OCI-LY3 (cell line): ENCODE results near the gene R3HDM1.

ENCODE experiments used
- H2AFZ ChIP-seq: fragments of 200-600, 300-600 bp; shearing (Covaris generic); 2 replicates; pipeline ENCODE4 v1.6.0; 2014; ENCODE audit warnings: antibody characterized with exemption, low read depth, low read length
- H3K27ac ChIP-seq: fragments of 200-600, 300-600 bp; sonication (generic); 2 replicates; pipeline ENCODE4 v1.5.1; 2014; ENCODE audit warnings: mild to moderate bottlenecking, low read length, moderate library complexity, mixed read lengths
- H3K27me3 ChIP-seq: fragments of 200-600, 300-600 bp; sonication (generic); 2 replicates; pipeline ENCODE4 v1.6.1; 2014; ENCODE audit warnings: low read depth, low read length, mixed read lengths
- H3K36me3 ChIP-seq: fragments of 200-600, 300-600 bp; sonication (generic); replicated peaks from 2 replicates; pipeline ENCODE3; 2014; ENCODE audit warnings: low read depth, low read length, mixed read lengths
- H3K4me1 ChIP-seq: fragments of 300-600, 200-600 bp; sonication (generic); 2 replicates; pipeline ENCODE4 v1.6.1; 2014; ENCODE audit warnings: low read length, mixed read lengths
- H3K4me2 ChIP-seq: fragments of 200-600, 300-600 bp; sonication (generic); 2 replicates; pipeline ENCODE4 v1.6.1; 2014; ENCODE audit warnings: low read length, mixed read lengths
- H3K4me3 ChIP-seq: fragments of 300-600, 200-600 bp; sonication (generic); 2 replicates; pipeline ENCODE4 v1.5.1; 2014; ENCODE audit warnings: antibody characterized with exemption, mild to moderate bottlenecking, low read length, moderate library complexity
- H3K79me2 ChIP-seq: fragments of 300-600, 200-600 bp; shearing (Covaris generic); 2 replicates; pipeline ENCODE4 v1.6.1; 2014; ENCODE audit warnings: mild to moderate bottlenecking, low read length, mixed read lengths
- H3K9ac ChIP-seq: fragments of 300-600, 200-600 bp; shearing (Covaris generic); 2 replicates; pipeline ENCODE4 v1.6.0; 2014; ENCODE audit warnings: mild to moderate bottlenecking, low read length, moderate library complexity
- H3K9me3 ChIP-seq: fragments of 200-600, 300-600 bp; shearing (Covaris generic); 2 replicates; pipeline ENCODE4 v1.6.1; 2014; ENCODE audit warnings: low read length, mixed read lengths; ENCODE audit not compliant: insufficient read depth
- H4K20me1 ChIP-seq: fragments of 200-600, 300-600 bp; sonication (generic); 2 replicates; pipeline ENCODE4 v1.6.1; 2016; ENCODE audit warnings: low read length, mixed read lengths; ENCODE audit not compliant: insufficient read depth
- EZH2phosphoT487 ChIP-seq: fragments of 200-600 bp; shearing (Covaris generic); IDR thresholded peaks from 2 replicates; pipeline ENCODE4 v1.6.1; 2018; ENCODE audit warnings: antibody characterized with exemption, mixed run types, low read depth
- TF ChIP-seq, protein P1 (sequence below): fragments of 200-600, 300-600 bp; sonication (generic); IDR thresholded peaks from 2 replicates; pipeline ENCODE4 v1.5.1; 2014; ENCODE audit warnings: antibody characterized with exemption, low read length, low read depth

Gene R3HDM1

DNA sequence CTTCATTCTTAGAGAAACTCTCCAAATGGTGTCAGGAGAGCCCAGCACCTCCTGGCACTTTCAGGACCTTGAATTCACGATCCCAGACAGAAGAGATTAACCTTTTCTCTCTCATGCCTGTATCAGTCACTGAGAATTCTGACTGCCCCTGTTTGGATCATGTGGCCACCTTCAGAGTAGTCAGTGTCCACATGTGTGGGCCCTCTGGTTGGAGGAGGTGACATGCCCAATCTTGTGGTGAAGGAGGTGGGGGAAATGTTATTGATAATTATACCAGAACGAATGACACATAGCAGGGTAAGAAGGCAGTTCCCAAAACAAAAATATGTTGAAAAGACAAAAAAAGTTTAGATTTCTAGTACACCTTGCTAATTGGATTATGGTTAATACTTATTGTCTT lies 242.0 kb downstream of the R3HDM1 start:
- no peaks in the 10 kb centered on the region for H3K9me3 ChIP-seq
- no peak overlapping the region for H2AFZ ChIP-seq
- H3K9ac ChIP-seq, result no peak overlapping the region
- H4K20me1 ChIP-seq, result no peaks in the 10 kb centered on the region
- H3K4me2 ChIP-seq, result no peak overlapping the region
- TF ChIP-seq, protein P1, sequence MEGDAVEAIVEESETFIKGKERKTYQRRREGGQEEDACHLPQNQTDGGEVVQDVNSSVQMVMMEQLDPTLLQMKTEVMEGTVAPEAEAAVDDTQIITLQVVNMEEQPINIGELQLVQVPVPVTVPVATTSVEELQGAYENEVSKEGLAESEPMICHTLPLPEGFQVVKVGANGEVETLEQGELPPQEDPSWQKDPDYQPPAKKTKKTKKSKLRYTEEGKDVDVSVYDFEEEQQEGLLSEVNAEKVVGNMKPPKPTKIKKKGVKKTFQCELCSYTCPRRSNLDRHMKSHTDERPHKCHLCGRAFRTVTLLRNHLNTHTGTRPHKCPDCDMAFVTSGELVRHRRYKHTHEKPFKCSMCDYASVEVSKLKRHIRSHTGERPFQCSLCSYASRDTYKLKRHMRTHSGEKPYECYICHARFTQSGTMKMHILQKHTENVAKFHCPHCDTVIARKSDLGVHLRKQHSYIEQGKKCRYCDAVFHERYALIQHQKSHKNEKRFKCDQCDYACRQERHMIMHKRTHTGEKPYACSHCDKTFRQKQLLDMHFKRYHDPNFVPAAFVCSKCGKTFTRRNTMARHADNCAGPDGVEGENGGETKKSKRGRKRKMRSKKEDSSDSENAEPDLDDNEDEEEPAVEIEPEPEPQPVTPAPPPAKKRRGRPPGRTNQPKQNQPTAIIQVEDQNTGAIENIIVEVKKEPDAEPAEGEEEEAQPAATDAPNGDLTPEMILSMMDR, result no peak
- TF ChIP-seq EZH2phosphoT487, result no peak
- H3K27ac ChIP-seq, result no peak overlapping the region
- H3K79me2 ChIP-seq, result peaks cover 4% of the 10 kb centered on the region; the same call in 1 of the 2 replicates
- H3K36me3 ChIP-seq, result peaks cover 59% of the 10 kb centered on the region
- H3K4me1 ChIP-seq, result no peaks in the 10 kb centered on the region
- no peaks in the 10 kb centered on the region for H3K27me3 ChIP-seq
- H3K4me3 ChIP-seq, result no peak overlapping the region

GRCh38 chr2:135773917-135774316 lies 242.6 kb downstream of the R3HDM1 start:
- H3K27me3 ChIP-seq, result no peaks in the 10 kb centered on the region
- no peaks in the 10 kb centered on the region for H4K20me1 ChIP-seq
- no peak overlapping the region for H3K9ac ChIP-seq
- H3K36me3 ChIP-seq, result peaks cover 64% of the 10 kb centered on the region
- H3K4me3 ChIP-seq, result no peak overlapping the region
- H3K27ac ChIP-seq, result no peak overlapping the region
- no peak overlapping the region for H3K4me2 ChIP-seq
- no peak overlapping the region for H2AFZ ChIP-seq
- no peaks in the 10 kb centered on the region for H3K4me1 ChIP-seq
- H3K79me2 ChIP-seq, result peaks cover 2% of the 10 kb centered on the region; the same call in 1 of the 2 replicates
- TF ChIP-seq, protein P1, result no peak
- TF ChIP-seq EZH2phosphoT487, result no peak
- H3K9me3 ChIP-seq, result no peaks in the 10 kb centered on the region
